ENCODE data around the gene TRIM54.
"Not testable (repeated sequence)": the region's sequence is repeated elsewhere in the genome, so short reads cannot be mapped to it uniquely, and the experiment has no call there.

TRIM54 gene

DNA sequence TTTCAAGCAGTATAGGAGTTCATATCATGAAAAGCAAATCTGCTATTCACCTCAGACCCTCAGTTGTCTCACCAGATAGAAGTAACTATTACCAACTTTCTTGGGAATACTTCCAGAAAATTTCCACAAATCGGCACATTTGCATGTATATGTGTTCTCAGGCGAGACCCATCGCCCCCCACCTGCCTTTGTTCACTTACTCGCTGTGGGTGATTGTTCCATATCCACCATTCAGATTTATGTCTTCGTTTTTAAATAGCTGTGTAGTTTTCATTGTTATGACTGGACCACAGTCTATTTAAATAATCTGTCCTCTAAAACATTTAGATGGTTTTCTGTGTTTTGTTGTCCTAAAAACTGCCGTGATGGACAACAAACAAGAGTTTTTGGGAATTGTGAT lies 3.3 kb downstream of the TRIM54 start:
- no peak for DNase-seq

DNA sequence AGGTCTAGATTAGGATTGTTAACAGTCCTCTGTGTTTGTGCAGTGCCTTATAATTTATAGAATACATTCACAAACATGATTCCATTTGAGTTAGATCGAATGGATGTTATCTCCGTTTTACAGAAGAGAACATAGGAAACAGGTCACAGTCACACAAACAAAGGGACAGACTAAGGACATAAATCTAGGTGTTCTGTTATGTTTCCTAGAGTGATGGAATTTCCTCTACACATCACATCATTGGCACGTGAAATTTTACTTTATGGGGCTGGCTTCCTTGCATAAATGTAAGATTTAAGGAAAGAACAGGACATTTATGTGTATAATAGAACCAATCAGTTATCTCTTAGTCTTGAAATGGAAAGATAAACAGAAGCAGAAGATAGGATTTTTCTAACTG lies 6.4 kb downstream of the TRIM54 start:
- DNase-seq, result no peak

- DNase-seq, result no peak
Observed at GRCh38 chr2:27290549-27290948, 8.3 kb downstream of the TRIM54 start.

DNA sequence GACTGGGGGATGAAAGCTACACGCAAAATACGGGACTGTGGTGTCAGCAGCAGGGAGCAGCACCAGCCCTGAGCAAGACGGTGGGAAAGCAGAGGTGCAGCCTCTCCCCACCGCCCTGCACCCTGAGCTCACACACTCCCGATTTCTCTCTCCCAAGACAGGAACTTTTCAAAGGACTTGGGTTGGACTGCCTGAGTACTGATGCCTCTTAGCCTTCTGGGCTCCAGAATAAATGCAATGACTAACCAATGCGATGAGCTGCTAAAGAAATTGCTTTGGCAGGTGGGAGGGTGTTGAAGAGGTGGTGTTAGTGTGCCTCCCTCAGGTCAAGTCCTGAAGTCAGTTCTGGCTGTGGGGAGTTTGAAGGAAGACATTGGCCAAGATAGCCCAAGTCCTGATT lies 9.6 kb downstream of the TRIM54 start:
- peak; percentile 27 for DNase-seq

DNA sequence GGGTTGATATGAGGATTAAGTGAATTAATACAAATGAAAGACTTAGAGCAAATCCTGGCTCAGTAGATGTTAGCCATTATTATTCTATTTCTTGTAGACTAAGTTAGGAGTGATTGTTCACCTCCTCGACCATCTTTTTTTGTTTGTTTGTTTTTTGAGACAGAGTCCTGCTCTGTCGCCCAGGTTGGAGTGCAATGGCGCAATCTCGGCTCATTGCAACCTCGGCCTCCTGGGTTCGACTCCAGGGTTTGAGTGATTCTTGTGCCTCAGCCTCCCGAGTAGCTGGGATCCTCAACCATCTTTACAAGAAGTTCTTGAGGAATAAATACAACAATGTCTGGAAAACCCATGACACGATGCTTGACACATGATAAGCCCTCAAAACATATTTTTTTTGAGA lies 12.7 kb downstream of the TRIM54 start:
- no peak for DNase-seq

DNA sequence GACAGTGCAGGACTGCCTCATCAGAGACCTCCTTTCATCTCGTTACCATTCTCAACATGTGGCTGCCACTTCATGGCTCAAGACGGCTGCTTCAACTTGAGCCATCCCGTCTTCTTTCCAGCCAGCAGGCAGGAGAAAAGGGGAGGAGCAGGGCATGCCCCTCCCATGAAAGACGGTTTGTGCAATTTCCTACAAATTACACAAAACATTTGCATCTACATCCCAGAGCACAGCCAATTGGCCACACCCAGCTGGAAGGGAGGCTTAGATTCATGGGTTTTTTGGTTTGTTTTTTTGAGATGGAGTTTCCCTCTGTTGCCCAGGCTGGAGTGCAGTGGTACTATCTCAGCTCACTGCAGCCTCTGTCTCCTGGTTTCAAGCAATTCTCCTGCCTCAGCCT lies 14.3 kb downstream of the TRIM54 start:
- no peak for DNase-seq

- no peak for DNase-seq
Observed at GRCh38 chr2:27297195-27297594, 15.0 kb downstream of the TRIM54 start.

DNA sequence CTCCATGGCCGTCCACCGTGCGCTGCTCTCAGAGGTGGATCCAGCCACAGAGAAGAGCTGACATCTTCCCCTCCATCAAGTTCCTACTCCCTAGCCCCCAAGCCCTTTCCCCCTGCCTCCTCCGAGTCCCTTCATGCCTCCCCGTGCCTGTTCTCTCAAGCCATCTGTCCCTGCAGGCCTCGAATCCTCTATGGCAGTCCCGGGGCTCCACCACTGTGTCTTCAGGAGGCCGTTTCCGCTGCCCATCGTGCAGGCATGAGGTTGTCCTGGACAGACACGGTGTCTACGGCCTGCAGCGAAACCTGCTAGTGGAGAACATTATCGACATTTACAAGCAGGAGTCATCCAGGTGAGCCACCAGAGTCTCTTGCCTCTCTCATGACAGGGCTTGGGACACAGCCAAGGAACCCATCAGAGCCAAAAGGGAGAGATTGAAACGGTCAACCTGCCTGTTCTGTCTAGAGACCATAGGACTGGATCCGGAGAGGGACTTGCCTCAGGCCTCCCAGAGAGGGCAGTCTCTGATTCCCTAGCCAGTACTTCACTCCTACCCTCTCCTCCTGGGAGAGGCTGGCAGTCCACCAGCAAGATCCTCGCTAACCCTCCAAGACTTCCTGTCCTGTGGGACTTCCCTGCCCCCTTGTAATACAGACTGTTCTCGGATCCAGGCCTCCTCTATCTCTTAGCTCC lies 16.3 kb downstream of the TRIM54 start:
- no peak for DNase-seq

DNA sequence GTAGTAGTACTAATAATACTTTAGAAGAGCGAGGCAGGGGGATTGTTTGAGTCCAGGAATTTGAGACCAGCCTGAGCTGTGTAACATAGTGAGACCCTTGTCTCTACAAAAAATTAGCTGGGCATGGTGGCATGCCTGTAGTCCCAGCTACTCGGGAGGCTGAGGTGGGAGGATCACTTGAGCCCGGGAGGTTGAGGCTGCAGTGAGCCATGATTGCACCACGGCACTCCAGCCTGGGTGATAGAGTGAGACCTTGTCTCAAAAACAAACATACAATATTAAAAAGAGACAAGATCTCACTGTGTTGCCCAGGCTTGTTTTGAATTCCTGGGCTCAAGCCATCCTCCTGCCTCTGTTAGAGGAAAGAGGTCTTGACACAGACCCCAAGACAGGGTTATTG lies 18.4 kb downstream of the TRIM54 start:
- not testable (repeated sequence) for DNase-seq

- DNase-seq, result peak; percentile 88
Observed at GRCh38 chr2:27303093-27304025, 21.1 kb downstream of the TRIM54 start.

DNA sequence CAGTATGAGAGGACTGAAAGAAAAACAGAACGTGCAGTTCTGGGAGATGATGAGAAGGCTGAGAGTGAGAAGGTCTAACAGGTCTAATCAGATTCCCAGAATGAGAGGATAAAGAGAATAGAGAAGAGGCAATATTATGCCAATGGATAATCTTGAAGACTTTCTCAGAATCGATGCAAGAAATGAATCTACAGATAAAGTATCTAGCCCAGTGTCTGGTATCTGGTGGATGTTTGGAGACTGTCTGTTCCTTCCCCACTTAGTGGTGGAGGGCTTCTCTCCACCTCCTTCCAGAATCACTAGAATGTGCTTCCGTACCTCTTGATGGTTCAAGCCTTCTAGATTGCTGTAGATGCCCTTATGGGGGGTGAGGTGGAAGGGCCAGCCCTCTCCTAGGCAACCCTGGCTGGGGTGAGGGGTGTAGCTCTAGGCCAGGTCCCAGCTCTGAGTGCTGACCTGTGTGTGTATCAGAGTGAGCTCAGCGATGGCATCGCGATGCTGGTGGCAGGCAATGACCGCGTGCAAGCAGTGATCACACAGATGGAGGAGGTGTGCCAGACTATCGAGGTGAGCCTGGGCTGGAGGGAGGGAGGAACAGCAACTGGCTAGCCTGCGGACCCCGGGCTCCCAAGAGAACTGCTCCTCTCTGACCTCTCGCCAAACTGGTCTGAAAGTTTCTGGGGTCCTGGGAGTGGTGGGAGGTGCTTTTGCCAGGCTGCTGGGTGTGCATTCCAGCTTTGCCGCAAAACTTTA lies 22.4 kb downstream of the TRIM54 start:
- no peak for DNase-seq

- DNase-seq, result no peak
Observed at GRCh38 chr2:27305516-27305915, 23.3 kb downstream of the TRIM54 start.

GRCh38 chr2:27306136-27306535 lies 23.9 kb downstream of the TRIM54 start:
- DNase-seq, result no peak

GRCh38 chr2:27306573-27307286 lies 24.5 kb downstream of the TRIM54 start:
- no peak for DNase-seq

DNA sequence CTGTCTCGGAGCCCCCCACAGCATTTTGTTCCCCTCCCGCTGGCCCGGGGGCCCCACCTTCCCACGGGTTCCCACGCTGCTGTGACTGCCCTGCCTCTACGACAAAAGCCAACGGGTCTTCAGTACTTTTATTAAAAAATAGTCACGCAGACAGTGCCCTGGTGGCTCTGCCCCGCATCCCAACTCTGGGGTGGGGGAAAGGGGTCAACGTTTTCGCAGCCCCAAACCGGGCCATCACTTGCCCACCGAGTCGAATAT lies 25.0 kb downstream of the TRIM54 start:
- no peak for DNase-seq

DNA sequence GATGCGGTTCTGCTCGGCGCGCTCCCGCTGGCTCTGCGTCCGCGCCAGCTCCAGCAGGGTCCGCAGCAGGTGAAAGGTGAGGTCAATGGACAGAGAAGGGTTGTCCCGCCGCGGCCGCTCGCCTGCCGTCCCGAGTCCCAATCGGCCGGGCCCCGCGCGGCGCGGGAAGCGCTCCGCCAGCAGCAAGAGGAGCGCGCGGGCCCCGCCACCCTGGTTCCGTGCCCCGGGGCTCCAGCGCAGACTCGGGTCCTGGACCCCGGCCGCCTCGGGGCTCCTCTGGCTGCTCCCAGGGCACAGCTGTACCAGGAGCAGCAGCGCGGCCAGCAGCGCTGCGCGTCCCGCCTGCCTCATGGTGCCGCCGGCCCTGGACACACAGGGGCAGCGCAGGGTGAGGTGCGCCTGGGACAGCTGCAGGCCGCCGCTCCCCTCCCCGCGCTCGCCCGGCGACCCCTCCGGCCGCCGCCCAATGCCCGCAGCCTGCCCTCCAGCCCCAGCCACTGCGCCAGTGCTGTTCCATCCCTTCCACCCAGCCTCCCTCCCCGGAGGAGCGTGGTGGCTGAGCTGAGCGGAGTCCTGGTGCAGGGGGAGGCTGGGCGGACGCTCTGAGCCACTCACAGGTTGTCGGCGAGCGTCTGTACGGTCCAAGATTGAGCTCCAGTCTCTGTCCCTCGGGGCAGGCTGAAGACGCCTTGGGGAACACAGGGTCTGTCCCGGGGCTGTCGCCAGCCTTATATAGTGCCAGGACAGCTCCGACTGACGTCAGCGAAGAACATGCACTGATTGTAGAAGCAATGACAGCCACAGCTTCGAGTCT lies 25.5 kb downstream of the TRIM54 start:
- no peak for DNase-seq

GRCh38 chr2:27308359-27308881 lies 26.2 kb downstream of the TRIM54 start, which contains the start of gene UCN:
Gene UCN, minus strand, starts transcription at chr2:27308445. Its CDS starts 550 bp downstream, at chr2:27307895.
- no peak for DNase-seq

DNA sequence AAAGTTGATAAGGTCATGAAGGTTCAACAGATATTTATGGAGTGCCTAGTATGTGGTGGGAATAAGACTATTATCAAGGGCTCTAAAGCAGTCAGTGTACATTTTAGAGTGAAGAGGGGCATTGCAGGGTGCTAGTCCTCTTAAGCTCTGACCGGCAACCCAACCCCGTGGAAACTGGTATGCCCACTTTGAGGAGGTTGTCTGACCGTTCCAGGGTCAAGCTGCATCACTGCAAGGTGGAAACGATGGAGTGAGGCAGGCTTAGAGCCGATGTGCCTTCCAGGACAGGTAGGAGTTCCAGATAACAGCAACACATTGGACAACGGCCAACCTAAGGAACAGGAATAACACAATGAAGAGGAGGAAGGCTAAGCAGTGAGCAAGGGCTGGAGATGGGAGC lies 27.4 kb downstream of the TRIM54 start:
- no peak for DNase-seq

DNA sequence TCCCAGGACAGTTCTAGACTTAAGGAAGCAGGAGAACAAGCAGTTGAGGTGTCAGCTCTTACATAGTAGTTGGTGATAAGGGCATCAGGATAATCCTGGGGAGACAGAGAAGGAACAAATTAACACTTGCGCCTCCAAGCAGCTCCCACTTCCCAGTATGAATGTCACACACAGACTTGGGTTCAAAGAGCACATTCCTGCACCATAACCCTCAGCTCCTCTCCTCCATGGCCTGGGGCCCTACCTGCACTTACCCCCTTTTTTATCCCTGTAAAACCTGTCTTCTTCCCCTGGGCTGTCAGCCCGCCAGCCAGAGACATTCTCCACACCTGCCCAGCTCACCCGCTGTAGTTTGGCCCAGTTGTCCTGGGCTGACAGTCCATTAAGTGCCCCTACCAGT lies 29.9 kb downstream of the TRIM54 start:
- DNase-seq, result no peak

GRCh38 chr2:27313882-27314645 lies 31.8 kb downstream of the TRIM54 start:
- DNase-seq, result no peak

GRCh38 chr2:27314709-27315108 lies 32.5 kb downstream of the TRIM54 start:
- DNase-seq, result no peak

Measured in OCI-M1 (cell line).